H1 (cell line): ENCODE data around the gene MRPL42. TPM values are rescaled to one million over a fixed set of nuclear protein-coding genes. Genes with fewer than 3 reads are reported as not detected.

ENCODE experiments used
- CTCF ChIA-PET: fragments of 300-600 bp; sonication (Branson Sonifier 250); formaldehyde crosslinking; loops from one replicate; lab custom pipeline; 2021; ENCODE audit not compliant: partially characterized antibody; lab: Charles Lee
- POLR2A ChIA-PET: fragments of 300-600 bp; sonication (Branson Sonifier 250); formaldehyde crosslinking; loops from one replicate; lab custom pipeline; 2021; ENCODE audit warnings: inconsistent platforms; ENCODE audit not compliant: partially characterized antibody; lab: Charles Lee
- DNase-seq, 2 experiments: peaks; one replicate each; pipeline versions ENCODE4 v3.0.0 to v3.0.0-alpha.2; 2010 to 2022; ENCODE audit warnings: low spot score in 2 of 2, low read depth in 1 of 2, mixed read lengths in 1 of 2
- FAIRE-seq: peaks from 2 replicates; lab custom pipeline; 2011; peaks lifted over from hg19 to GRCh38; lab: Jason Lieb, UNC
- H2AFZ ChIP-seq: 2 replicates; pipeline ENCODE4 v1.8.1; 2012; ENCODE audit warnings: low read length, inconsistent platforms
- H2AK5ac ChIP-seq: 2 replicates; pipeline ENCODE4 v1.6.1; 2013; ENCODE audit warnings: low read depth, low read length
- H2BK120ac ChIP-seq: replicated peaks from 2 replicates; pipeline ENCODE3; 2013; ENCODE audit warnings: low read depth, low read length, inconsistent platforms
- H2BK12ac ChIP-seq: 2 replicates; pipeline ENCODE4 v1.6.1; 2013; ENCODE audit warnings: low read depth, low read length
- H2BK15ac ChIP-seq: 2 replicates; pipeline ENCODE4 v1.6.1; 2013; ENCODE audit warnings: low read length
- H2BK20ac ChIP-seq: 2 replicates; pipeline ENCODE4 v1.6.1; 2013; ENCODE audit warnings: low read length
- H2BK5ac ChIP-seq: 2 replicates; pipeline ENCODE4 v1.6.1; 2013; ENCODE audit warnings: low read depth, low read length
- H3K14ac ChIP-seq: 2 replicates; pipeline ENCODE4 v1.6.1; 2013; ENCODE audit warnings: inconsistent platforms; ENCODE audit not compliant: insufficient read length
- H3K18ac ChIP-seq: 2 replicates; pipeline ENCODE4 v1.6.1; 2013; ENCODE audit warnings: low read length; ENCODE audit errors: extremely low read depth
- H3K23ac ChIP-seq: 2 replicates; pipeline ENCODE4 v1.6.1; 2013; ENCODE audit warnings: inconsistent platforms; ENCODE audit not compliant: insufficient read length
- H3K23me2 ChIP-seq: 2 replicates; pipeline ENCODE4 v1.6.1; 2013; ENCODE audit warnings: low read depth, low read length
- H3K27ac ChIP-seq: 2 replicates; pipeline ENCODE4 v1.6.1; 2011; ENCODE audit warnings: low read depth, low read length, inconsistent platforms
- H3K27me3 ChIP-seq, 4 experiments: replicated peaks in 1 of 4; 1 replicate in 1 of 4; 2 replicates in 3 of 4; pipeline versions ENCODE4 v1.6.1 to v1.8.1; 2011 to 2013; ENCODE audit warnings: low read length in 3 of 4, mild to moderate bottlenecking in 3 of 4, inconsistent platforms in 2 of 4, mixed read lengths in 2 of 4, moderate library complexity in 1 of 4; ENCODE audit not compliant: control insufficient read depth in 3 of 4, insufficient read depth in 3 of 4; ENCODE audit errors: extremely low read depth in 1 of 4
- H3K36me3 ChIP-seq, 4 experiments: 2 replicates each; pipeline versions ENCODE4 v1.6.1 to v1.8.1; 2011 to 2013; ENCODE audit warnings: mild to moderate bottlenecking in 4 of 4, low read length in 3 of 4, moderate library complexity in 2 of 4, control low read depth in 1 of 4, inconsistent platforms in 1 of 4; ENCODE audit not compliant: insufficient read depth in 4 of 4, control insufficient read depth in 2 of 4
- H3K4ac ChIP-seq: replicated peaks from 2 replicates; pipeline ENCODE3; 2013; ENCODE audit warnings: low read length, low read depth, mixed read lengths, inconsistent platforms; ENCODE audit not compliant: insufficient read length
- H3K4me1 ChIP-seq, 4 experiments: replicated peaks in 1 of 4; 1 replicate in 1 of 4; 2 replicates in 3 of 4; pipeline versions ENCODE4 v1.6.1 to v1.8.1; 2011 to 2013; ENCODE audit warnings: low read length in 3 of 4, inconsistent platforms in 2 of 4, mixed read lengths in 1 of 4; ENCODE audit not compliant: insufficient read depth in 4 of 4, control insufficient read depth in 3 of 4
- H3K4me2 ChIP-seq, 2 experiments: 2 replicates each; pipeline versions ENCODE4 v1.6.1 to v1.8.1; 2011 to 2013; ENCODE audit warnings: low read depth in 2 of 2, low read length in 2 of 2, control low read depth in 1 of 2, inconsistent platforms in 1 of 2, mild to moderate bottlenecking in 1 of 2; ENCODE audit not compliant: insufficient read depth in 1 of 2
- H3K4me3 ChIP-seq, 4 experiments: fragments of 200-600, 300-600 bp in 1 of 4; sonication (generic), shearing (Covaris generic), sonication (Bioruptor Twin) in 1 of 4; 2 replicates each; pipeline versions ENCODE4 v1.5.1 to v1.8.1; 2011 to 2016; ENCODE audit warnings: low read length in 4 of 4, low read depth in 3 of 4, control low read depth in 2 of 4, inconsistent platforms in 2 of 4, mild to moderate bottlenecking in 2 of 4, mixed read lengths in 1 of 4, moderate library complexity in 1 of 4; ENCODE audit not compliant: insufficient read depth in 2 of 4; ENCODE audit errors: extremely low read depth in 1 of 4
- H3K56ac ChIP-seq: replicated peaks from 2 replicates; pipeline ENCODE3; 2013; ENCODE audit warnings: low read depth, mild to moderate bottlenecking, mixed read lengths, low read length, inconsistent platforms; ENCODE audit not compliant: insufficient read length
- H3K79me1 ChIP-seq: 2 replicates; pipeline ENCODE4 v1.6.1; 2013; ENCODE audit warnings: low read depth, low read length, control low read depth
- H3K79me2 ChIP-seq, 2 experiments: 2 replicates each; pipeline versions ENCODE4 v1.6.1 to v1.8.1; 2012 to 2013; ENCODE audit warnings: low read length in 2 of 2, mild to moderate bottlenecking in 2 of 2, inconsistent platforms in 1 of 2; ENCODE audit not compliant: insufficient read depth in 2 of 2, control insufficient read depth in 1 of 2
- H3K9ac ChIP-seq, 4 experiments: replicated peaks in 1 of 4; 1 replicate in 1 of 4; 2 replicates in 3 of 4; pipeline versions ENCODE4 v1.6.1 to v1.8.1; 2011 to 2013; ENCODE audit warnings: low read depth in 3 of 4, low read length in 3 of 4, control low read depth in 2 of 4, mild to moderate bottlenecking in 2 of 4, moderate library complexity in 2 of 4, inconsistent platforms in 1 of 4; ENCODE audit errors: extremely low read depth in 1 of 4
- H3K9me3 ChIP-seq, 2 experiments: 2 replicates each; pipeline versions ENCODE4 v1.6.1 to v1.8.1; 2012 to 2013; ENCODE audit warnings: mild to moderate bottlenecking in 2 of 2, moderate library complexity in 2 of 2, control low read depth in 1 of 2, inconsistent platforms in 1 of 2, low read depth in 1 of 2, low read length in 1 of 2, mixed read lengths in 1 of 2; ENCODE audit not compliant: insufficient read depth in 2 of 2
- H4K20me1 ChIP-seq, 2 experiments: replicated peaks in 1 of 2; 2 replicates each; pipeline versions ENCODE3 to v1.8.1; 2011 to 2013; ENCODE audit warnings: inconsistent platforms in 2 of 2, low read length in 2 of 2, mild to moderate bottlenecking in 1 of 2; ENCODE audit not compliant: insufficient read depth in 2 of 2, control insufficient read depth in 1 of 2
- H4K5ac ChIP-seq: 2 replicates; pipeline ENCODE4 v1.6.1; 2013; ENCODE audit warnings: low read length, low read depth, mixed read lengths, inconsistent platforms; ENCODE audit not compliant: insufficient read length
- H4K8ac ChIP-seq: 2 replicates; pipeline ENCODE4 v1.8.0; 2013; ENCODE audit warnings: mild to moderate bottlenecking, moderate library complexity, low read length, inconsistent platforms; ENCODE audit not compliant: insufficient read depth; ENCODE audit errors: extremely low read depth
- H4K91ac ChIP-seq: replicated peaks from 2 replicates; pipeline ENCODE3; 2013; ENCODE audit warnings: low read length, mixed read lengths, inconsistent platforms; ENCODE audit not compliant: insufficient read length
- BRCA1 ChIP-seq: IDR thresholded peaks from 2 replicates; pipeline ENCODE4 v1.6.1; 2012; ENCODE audit warnings: low read depth, low read length, improper control_type of control experiment
- CHD1 ChIP-seq: IDR thresholded peaks from 2 replicates; pipeline ENCODE4 v1.6.1; 2012; ENCODE audit warnings: low read depth, low read length, improper control_type of control experiment
- JUND ChIP-seq: IDR thresholded peaks from 2 replicates; pipeline ENCODE4 v1.6.1; 2011; ENCODE audit warnings: mild to moderate bottlenecking, improper control_type of control experiment, low read length
- SAP30 ChIP-seq: fragments of 300-600 bp; sonication (generic); IDR thresholded peaks from 2 replicates; pipeline ENCODE4 v1.7.1; 2012; ENCODE audit warnings: low read length, moderate library complexity, mild to moderate bottlenecking, inconsistent platforms; ENCODE audit not compliant: insufficient read depth, insufficient replicate concordance
- SP2 ChIP-seq: IDR thresholded peaks from 2 replicates; pipeline ENCODE4 v1.6.1; 2012; ENCODE audit warnings: mild to moderate bottlenecking, low read length, inconsistent platforms
- YY1 ChIP-seq: IDR thresholded peaks from 2 replicates; pipeline ENCODE4 v1.6.1; 2011; ENCODE audit warnings: low read depth, mild to moderate bottlenecking, low read length
- WGBS, 2 experiments: shearing (Covaris generic) in 1 of 2; methylation state at CpG; one replicate each; pipeline versions ENCODE4 v1.1.6 to v1.1.7; 2013 to 2015; ENCODE audit warnings: low lambda C conversion rate in 2 of 2, mixed read lengths in 2 of 2, inconsistent platforms in 1 of 2, low coverage in 1 of 2, missing lambda C conversion rate in 1 of 2; ENCODE audit not compliant: insufficient replicate concordance in 2 of 2, insufficient coverage in 1 of 2, insufficient read length in 1 of 2; ENCODE audit errors: extremely low coverage in 1 of 2, missing lambda C conversion rate in 1 of 2; 5-methylcytosine and 5-hydroxymethylcytosine counted together
- polyA plus RNA-seq, 7 experiments: library from polyadenylated mRNA; depleted of rRNA in 3 of 7; stranded (reverse) in 5 of 7; unstranded in 2 of 7; fragments of >200 nt in 5 of 7; fragments of 200-250 nt in 2 of 7; gene quantifications; 1 replicate in 5 of 7; 2 replicates in 1 of 7; 4 replicates in 1 of 7; pipeline versions ENCODE4 v1.2.1 to v1.2.3, GENCODE V29; 2011 to 2013; ENCODE audit warnings: missing spikeins in 2 of 7, mixed read lengths in 2 of 7
- total RNA-seq: library from RNA; stranded (reverse); fragmentation: NEBNext Ultra II Directional; extraction: Animal tissue kit (Norgen Biotek cat#: 25700); gene quantifications from 2 replicates; pipeline ENCODE4 v1.2.1, GENCODE V29; 2021

Gene MRPL42
- total and polyA plus RNA-seq, 2 of the 8 experiments (the other 6 are each of a cell fraction or from before 2014, with no cell fraction given): 110 to 176 TPM

- Histone ChIP-seq H2BK5ac (no peak overlapping the region), H3K56ac (no peak overlapping the region), H4K91ac (no peak overlapping the region), H3K23me2 (no peaks in the 10 kb centered on the region), H3K27me3 (no peaks in the 10 kb centered on the region), H2BK120ac (no peak overlapping the region), H3K4me3 (no peak overlapping the region), H3K79me2 (no peaks in the 10 kb centered on the region), H2AK5ac (no peak overlapping the region), H2BK15ac (no peak overlapping the region), H3K18ac (no peak overlapping the region), H3K79me1 (no peaks in the 10 kb centered on the region), H3K4me2 (no peak overlapping the region), H3K4me1 (peaks cover 0 to 3% (median 0%) of the 10 kb centered on the region in 4 experiments; a peak in 1 of 7 replicates), H3K23ac (no peak overlapping the region), H4K5ac (no peak overlapping the region), H3K14ac (no peak overlapping the region), H4K8ac (no peak overlapping the region), H3K9ac (no peak overlapping the region), H3K4ac (no peak overlapping the region), H3K9me3 (no peaks in the 10 kb centered on the region), H3K27ac (no peak overlapping the region), H2BK12ac (no peak overlapping the region), H2AFZ (no peak overlapping the region), H4K20me1 (no peaks in the 10 kb centered on the region), H2BK20ac (no peak overlapping the region), H3K36me3 (no peaks in the 10 kb centered on the region)
- POLR2A ChIA-PET: no interaction called here
- DNase-seq (no peak), FAIRE-seq (no peak)
- CTCF ChIA-PET: interaction anchor here (0.8 to 3.0 kb wide), 11 partner anchors 8 to 662 kb away, joined by 3 to 13 read pairs (median 4); no protein-coding TSS in a partner anchor
- WGBS, 2 experiments: 76% methylated on average over 2 of the region's 2 CpGs; no CpG with 5 or more reads in 1 of the 2 experiments
- no peak for TF ChIP-seq JUND
- TF ChIP-seq SP2: no peak
- no peak for TF ChIP-seq CHD1
- no peak for TF ChIP-seq SAP30
- no peak for TF ChIP-seq YY1
- TF ChIP-seq BRCA1: no peak
These were observed 68.9 kb downstream of the MRPL42 start for GRCh38 chr12:93536111-93536765.
